ENCODE data around the gene SORCS3.

DNA sequence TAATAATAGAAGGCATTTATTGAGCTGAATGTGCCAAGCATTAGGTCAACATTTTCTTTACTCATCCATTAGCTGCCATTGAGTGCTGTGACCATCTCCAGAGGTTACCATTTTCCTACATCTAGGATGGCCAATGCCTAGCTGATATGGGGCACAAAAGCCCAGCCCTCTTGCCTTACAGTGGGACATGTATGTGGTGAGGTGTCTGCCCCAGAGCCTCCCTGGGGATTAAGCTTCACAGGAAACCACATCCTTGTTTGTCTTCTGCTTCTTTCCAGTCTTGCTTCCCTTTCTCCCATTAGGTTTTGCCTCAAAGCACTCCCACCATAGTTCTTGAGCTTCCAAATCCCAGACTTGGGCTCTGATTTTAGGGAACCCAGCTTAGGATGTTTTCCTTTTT, 258.7 kb downstream of the SORCS3 start:
- TF ChIP-seq, protein P1, sequence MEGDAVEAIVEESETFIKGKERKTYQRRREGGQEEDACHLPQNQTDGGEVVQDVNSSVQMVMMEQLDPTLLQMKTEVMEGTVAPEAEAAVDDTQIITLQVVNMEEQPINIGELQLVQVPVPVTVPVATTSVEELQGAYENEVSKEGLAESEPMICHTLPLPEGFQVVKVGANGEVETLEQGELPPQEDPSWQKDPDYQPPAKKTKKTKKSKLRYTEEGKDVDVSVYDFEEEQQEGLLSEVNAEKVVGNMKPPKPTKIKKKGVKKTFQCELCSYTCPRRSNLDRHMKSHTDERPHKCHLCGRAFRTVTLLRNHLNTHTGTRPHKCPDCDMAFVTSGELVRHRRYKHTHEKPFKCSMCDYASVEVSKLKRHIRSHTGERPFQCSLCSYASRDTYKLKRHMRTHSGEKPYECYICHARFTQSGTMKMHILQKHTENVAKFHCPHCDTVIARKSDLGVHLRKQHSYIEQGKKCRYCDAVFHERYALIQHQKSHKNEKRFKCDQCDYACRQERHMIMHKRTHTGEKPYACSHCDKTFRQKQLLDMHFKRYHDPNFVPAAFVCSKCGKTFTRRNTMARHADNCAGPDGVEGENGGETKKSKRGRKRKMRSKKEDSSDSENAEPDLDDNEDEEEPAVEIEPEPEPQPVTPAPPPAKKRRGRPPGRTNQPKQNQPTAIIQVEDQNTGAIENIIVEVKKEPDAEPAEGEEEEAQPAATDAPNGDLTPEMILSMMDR (IDR thresholded peaks at IDR 0.05): no peak
- TF ChIP-seq POLR2A (IDR thresholded peaks at IDR 0.05): no peak

All from body of pancreas (tissue), 4 donors.